Measurements from ENCODE around the gene TWSG1.

GRCh38 chr18:9359796-9360195, 25.2 kb downstream of the TWSG1 start:
- TF ChIP-seq, protein P1, sequence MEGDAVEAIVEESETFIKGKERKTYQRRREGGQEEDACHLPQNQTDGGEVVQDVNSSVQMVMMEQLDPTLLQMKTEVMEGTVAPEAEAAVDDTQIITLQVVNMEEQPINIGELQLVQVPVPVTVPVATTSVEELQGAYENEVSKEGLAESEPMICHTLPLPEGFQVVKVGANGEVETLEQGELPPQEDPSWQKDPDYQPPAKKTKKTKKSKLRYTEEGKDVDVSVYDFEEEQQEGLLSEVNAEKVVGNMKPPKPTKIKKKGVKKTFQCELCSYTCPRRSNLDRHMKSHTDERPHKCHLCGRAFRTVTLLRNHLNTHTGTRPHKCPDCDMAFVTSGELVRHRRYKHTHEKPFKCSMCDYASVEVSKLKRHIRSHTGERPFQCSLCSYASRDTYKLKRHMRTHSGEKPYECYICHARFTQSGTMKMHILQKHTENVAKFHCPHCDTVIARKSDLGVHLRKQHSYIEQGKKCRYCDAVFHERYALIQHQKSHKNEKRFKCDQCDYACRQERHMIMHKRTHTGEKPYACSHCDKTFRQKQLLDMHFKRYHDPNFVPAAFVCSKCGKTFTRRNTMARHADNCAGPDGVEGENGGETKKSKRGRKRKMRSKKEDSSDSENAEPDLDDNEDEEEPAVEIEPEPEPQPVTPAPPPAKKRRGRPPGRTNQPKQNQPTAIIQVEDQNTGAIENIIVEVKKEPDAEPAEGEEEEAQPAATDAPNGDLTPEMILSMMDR (IDR thresholded peaks at IDR 0.05): no peak
- TF ChIP-seq POLR2A (IDR thresholded peaks at IDR 0.05): no peak

Data from right lobe of liver (tissue), 4 donors.